Activated CD8-positive, alpha-beta memory T cell treated with anti-CD3 and anti-CD28 coated beads for 48 hours (primary cell): ENCODE data around the gene DIP2B.
A peak's percentile ranks its signal among the peaks of the same experiment; 100 is the strongest.

Source experiments
- DNase-seq, 3 experiments: peaks; one replicate each; pipeline ENCODE4 v3.0.0-alpha.2; 2020; ENCODE audit warnings: low read depth in 2 of 3, low spot score in 2 of 3

Gene DIP2B

GRCh38 chr12:50725011-50725942, 220.5 kb downstream of the DIP2B start:
- DNase-seq: no peak

GRCh38 chr12:50727466-50727865, 222.7 kb downstream of the DIP2B start:
- no peak for DNase-seq

- DNase-seq: no peak
These were observed 223.6 kb downstream of the DIP2B start for GRCh38 chr12:50728417-50728816.

GRCh38 chr12:50728841-50729240, 224.1 kb downstream of the DIP2B start:
- no peak for DNase-seq

- no peak for DNase-seq
These were observed 227.8 kb downstream of the DIP2B start for GRCh38 chr12:50732591-50732990.

GRCh38 chr12:50733706-50734105, 228.9 kb downstream of the DIP2B start:
- DNase-seq: no peak

GRCh38 chr12:50734409-50735263, 229.9 kb downstream of the DIP2B start:
- no peak for DNase-seq

GRCh38 chr12:50739611-50740010, 234.8 kb downstream of the DIP2B start:
- DNase-seq: no peak

- DNase-seq: no peak
These were observed 235.5 kb downstream of the DIP2B start for GRCh38 chr12:50740307-50740706.

GRCh38 chr12:50742776-50743175, 238.0 kb downstream of the DIP2B start:
- DNase-seq: no peak

GRCh38 chr12:50745861-50746260, 241.1 kb downstream of the DIP2B start:
- no peak for DNase-seq

GRCh38 chr12:50746431-50746830, 241.6 kb downstream of the DIP2B start:
- no peak for DNase-seq

- no peak for DNase-seq
These were observed 243.0 kb downstream of the DIP2B start for GRCh38 chr12:50747817-50748216.

- no peak for DNase-seq
These were observed 244.7 kb downstream of the DIP2B start for GRCh38 chr12:50749459-50749882.

- no peak for DNase-seq
These were observed 245.6 kb downstream of the DIP2B start for GRCh38 chr12:50750366-50750765.

- no peak for DNase-seq
These were observed 247.3 kb downstream of the DIP2B start for GRCh38 chr12:50751948-50752721.

GRCh38 chr12:50753232-50753769, 248.5 kb downstream of the DIP2B start:
- DNase-seq: no peak

GRCh38 chr12:50763639-50764285, 259.0 kb downstream of the DIP2B start, which contains the start of gene ATF1:
Gene ATF1, plus strand, starts transcription at chr12:50764101. Its CDS starts 16,045 bp downstream, at chr12:50780146.
- peak; percentile 69 to 82 (median 73) for DNase-seq

- DNase-seq: peak in 2 of 3 experiments; percentile 63 to 67
These were observed 259.7 kb downstream of the DIP2B start for GRCh38 chr12:50764286-50765094.
